SK-N-SH (cell line): ENCODE measurements around the gene AGAP2. TPM values are rescaled to one million over a fixed set of nuclear protein-coding genes. Genes with fewer than 3 reads are reported as not detected.
A peak's percentile ranks its signal among the peaks of the same experiment; 100 is the strongest.

Experiments used
- CTCF ChIA-PET: fragments of 300-600, 350-600 bp; formaldehyde crosslinking; extraction: SDS; loops from one replicate; lab custom pipeline; 2021; lab: Yijun Ruan, JAX
- POLR2A ChIA-PET: fragments of 350-600 bp; sonication (Branson Sonifier 250); formaldehyde crosslinking; extraction: SDS; loops from one replicate; lab custom pipeline; 2020; ENCODE audit warnings: antibody characterized with exemption, inconsistent platforms; lab: Yijun Ruan, JAX
- DNase-seq: peaks from one replicate; pipeline ENCODE4 v3.0.0; 2012
- H2AFZ ChIP-seq: fragments of 200-600 bp; sonication (generic); 2 replicates; pipeline ENCODE4 v1.8.1; 2016; ENCODE audit warnings: antibody characterized with exemption, mild to moderate bottlenecking, low read depth
- H3F3A ChIP-seq: fragments of 200-600 bp; sonication (generic); replicated peaks from 2 replicates; pipeline ENCODE3; 2016; ENCODE audit warnings: antibody characterized with exemption, mild to moderate bottlenecking; ENCODE audit not compliant: insufficient read depth
- H3K27ac ChIP-seq, 2 experiments: fragments of 200-500 bp in 1 of 2; fragments of 200-600 bp in 1 of 2; sonication (Bioruptor generic) in 1 of 2; sonication (generic), shearing (Covaris generic) in 1 of 2; 2 replicates each; pipeline versions ENCODE4 v1.5.1 to v1.6.1; 2014 to 2016; ENCODE audit warnings: low read depth in 2 of 2, inconsistent platforms in 1 of 2, low read length in 1 of 2, mild to moderate bottlenecking in 1 of 2, mixed read lengths in 1 of 2
- H3K27me3 ChIP-seq: fragments of 200-600 bp; sonication (generic), shearing (Covaris generic); 2 replicates; pipeline ENCODE4 v1.6.1; 2016; ENCODE audit warnings: mixed run types; ENCODE audit not compliant: insufficient read depth
- H3K36me3 ChIP-seq, 2 experiments: fragments of 200-500 bp in 1 of 2; fragments of 200-600 bp in 1 of 2; sonication (Bioruptor generic) in 1 of 2; sonication (generic) in 1 of 2; replicated peaks in 1 of 2; 2 replicates each; pipeline versions ENCODE3 to v1.5.1; 2014 to 2016; ENCODE audit warnings: low read length in 1 of 2, mild to moderate bottlenecking in 1 of 2; ENCODE audit not compliant: insufficient read depth in 2 of 2, control insufficient read depth in 1 of 2
- H3K4me1 ChIP-seq, 2 experiments: fragments of 200-500 bp in 1 of 2; fragments of 200-600 bp in 1 of 2; sonication (Bioruptor generic) in 1 of 2; sonication (generic), shearing (Covaris generic) in 1 of 2; 2 replicates each; pipeline versions ENCODE4 v1.5.1 to v1.6.1; 2014 to 2016; ENCODE audit warnings: low read depth in 1 of 2, low read length in 1 of 2, mixed run types in 1 of 2; ENCODE audit not compliant: insufficient read depth in 2 of 2, control insufficient read depth in 1 of 2
- H3K4me2 ChIP-seq: fragments of 200-600 bp; sonication (generic), shearing (Covaris generic); 2 replicates; pipeline ENCODE4 v1.6.1; 2017; ENCODE audit warnings: mixed run types
- H3K4me3 ChIP-seq, 2 experiments: fragments of 200-500 bp in 1 of 2; fragments of 200-600 bp in 1 of 2; sonication (Bioruptor generic) in 1 of 2; sonication (generic), shearing (Covaris generic) in 1 of 2; 2 replicates each; pipeline versions ENCODE4 v1.5.1 to v1.8.1; 2014 to 2016; ENCODE audit warnings: low read depth in 2 of 2, inconsistent platforms in 1 of 2, low read length in 1 of 2, mild to moderate bottlenecking in 1 of 2, mixed read lengths in 1 of 2, moderate library complexity in 1 of 2
- H3K79me2 ChIP-seq: fragments of 200-600 bp; sonication (generic); 2 replicates; pipeline ENCODE4 v1.8.1; 2017; ENCODE audit warnings: mild to moderate bottlenecking; ENCODE audit not compliant: insufficient read depth
- H3K9ac ChIP-seq: fragments of 200-600 bp; sonication (generic); 2 replicates; pipeline ENCODE4 v1.6.1; 2017; ENCODE audit warnings: mixed run types
- H3K9me2 ChIP-seq: fragments of 200-600 bp; sonication (generic); 2 replicates; pipeline ENCODE4 v1.6.1; 2017; ENCODE audit warnings: mixed run types
- H3K9me3 ChIP-seq: fragments of 200-600 bp; sonication (generic); 2 replicates; pipeline ENCODE4 v1.6.1; 2017; ENCODE audit warnings: mixed run types, mild to moderate bottlenecking, moderate library complexity
- H4K20me1 ChIP-seq: fragments of 200-600 bp; sonication (generic); 2 replicates; pipeline ENCODE4 v1.6.1; 2017; ENCODE audit warnings: mild to moderate bottlenecking, mixed run types; ENCODE audit not compliant: insufficient read depth
- ELF1 ChIP-seq: IDR thresholded peaks from 2 replicates; pipeline ENCODE4 v1.4.0; 2012
- FOSL2 ChIP-seq: IDR thresholded peaks from 2 replicates; pipeline ENCODE4 v1.4.0; 2012; ENCODE audit warnings: low read depth, mild to moderate bottlenecking, moderate library complexity, borderline replicate concordance
- FOXJ3 ChIP-seq: sonication (generic); formaldehyde crosslinking; IDR thresholded peaks from 2 replicates; pipeline ENCODE4 v1.5.1; 2020; ENCODE audit warnings: mild to moderate bottlenecking, missing genetic modification reagents
- FOXM1 ChIP-seq: IDR thresholded peaks from 2 replicates; pipeline ENCODE4 v1.4.0; 2012; ENCODE audit warnings: low read depth, mild to moderate bottlenecking
- GABPA ChIP-seq: IDR thresholded peaks from 2 replicates; pipeline ENCODE4 v1.4.0; 2012; ENCODE audit warnings: low read depth, mild to moderate bottlenecking
- JUND ChIP-seq: IDR thresholded peaks from 2 replicates; pipeline ENCODE4 v1.4.0; 2012
- MXI1 ChIP-seq: IDR thresholded peaks from 2 replicates; pipeline ENCODE4 v1.6.1; 2012; ENCODE audit warnings: mild to moderate bottlenecking, low read depth, low read length, improper control_type of control experiment
- NRF1 ChIP-seq: IDR thresholded peaks from 2 replicates; pipeline ENCODE4 v1.6.1; 2012; ENCODE audit warnings: low read depth, mild to moderate bottlenecking, low read length
- POLR2AphosphoS5 ChIP-seq: IDR thresholded peaks from 2 replicates; pipeline ENCODE4 v1.6.1; 2012; ENCODE audit warnings: low read depth, low read length
- RAD21 ChIP-seq: IDR thresholded peaks from 2 replicates; pipeline ENCODE4 v1.6.1; 2012; ENCODE audit warnings: mild to moderate bottlenecking, low read length
- RCOR1 ChIP-seq: fragments of 150-350 bp; IDR thresholded peaks from 2 replicates; pipeline ENCODE4 v1.6.1; 2017; ENCODE audit warnings: antibody characterized with exemption, low read length
- RFX5 ChIP-seq: IDR thresholded peaks from 2 replicates; pipeline ENCODE4 v1.6.1; 2012; ENCODE audit warnings: mild to moderate bottlenecking, improper control_type of control experiment, low read length
- SIN3A ChIP-seq: IDR thresholded peaks from 2 replicates; pipeline ENCODE4 v1.6.1; 2012; ENCODE audit warnings: low read depth, mild to moderate bottlenecking, low read length, moderate library complexity, borderline replicate concordance
- SMC3 ChIP-seq: IDR thresholded peaks from 2 replicates; pipeline ENCODE4 v1.6.1; 2012; ENCODE audit warnings: low read depth, low read length, improper control_type of control experiment
- TCF12 ChIP-seq: IDR thresholded peaks from 2 replicates; pipeline ENCODE4 v1.4.0; 2012
- WGBS: methylation state at CpG from one replicate; pipeline ENCODE4 v1.1.6; 2017; ENCODE audit warnings: low lambda C conversion rate; 5-methylcytosine and 5-hydroxymethylcytosine counted together
- polyA plus RNA-seq, 3 experiments: library from polyadenylated mRNA; depleted of rRNA; stranded (reverse); fragments of >200 nt; gene quantifications; 2 replicates each; pipeline ENCODE4 v1.2.3, GENCODE V29; 2012
- TF ChIP-seq, protein P1 (sequence below): IDR thresholded peaks from 2 replicates; pipeline ENCODE4 v1.4.0; 2012; ENCODE audit warnings: low read depth
- TF ChIP-seq, protein P2 (sequence below): fragments of 150-350 bp; IDR thresholded peaks from 2 replicates; pipeline ENCODE4 v1.6.1; 2017; ENCODE audit warnings: antibody characterized with exemption, low read length, low read depth, borderline replicate concordance
- TF ChIP-seq, protein P3 (sequence below): fragments of 200-600 bp; sonication (generic); IDR thresholded peaks from 2 replicates; pipeline ENCODE4 v1.6.1; 2017; ENCODE audit warnings: antibody characterized with exemption, mild to moderate bottlenecking, moderate library complexity
- TF ChIP-seq, protein P4 (sequence below): fragments of 150-350 bp; IDR thresholded peaks from 2 replicates; pipeline ENCODE4 v1.6.1; 2016; ENCODE audit warnings: mild to moderate bottlenecking, low read depth, low read length
- TF ChIP-seq, protein P5 (sequence below): IDR thresholded peaks from 2 replicates; pipeline ENCODE4 v1.6.1; 2012; ENCODE audit warnings: mild to moderate bottlenecking, low read depth, low read length, moderate library complexity

The AGAP2 gene
- polyA plus RNA-seq, 1 of the 3 experiments (the other 2 are of a cell fraction) = 5.2 TPM

DNA sequence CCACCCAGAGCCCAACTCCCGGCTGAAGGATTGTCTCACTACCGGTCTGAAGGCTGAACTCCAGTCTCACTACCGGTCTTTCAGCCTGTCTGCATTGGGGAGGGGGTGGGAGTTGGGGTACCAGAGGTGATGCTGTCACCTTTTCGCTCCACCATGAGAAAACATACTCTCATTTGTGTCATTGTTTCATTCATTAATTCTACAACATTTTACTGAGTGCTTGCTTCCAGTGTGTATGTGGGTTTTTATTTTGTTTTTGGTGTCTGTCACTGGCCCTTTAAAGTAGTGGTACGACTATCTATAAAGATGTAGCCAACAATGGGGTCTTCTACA, 14.1 kb upstream of the AGAP2 start (continued):
- TF ChIP-seq FOXJ3 (CRISPR knock-in tag) = no peak

DNA sequence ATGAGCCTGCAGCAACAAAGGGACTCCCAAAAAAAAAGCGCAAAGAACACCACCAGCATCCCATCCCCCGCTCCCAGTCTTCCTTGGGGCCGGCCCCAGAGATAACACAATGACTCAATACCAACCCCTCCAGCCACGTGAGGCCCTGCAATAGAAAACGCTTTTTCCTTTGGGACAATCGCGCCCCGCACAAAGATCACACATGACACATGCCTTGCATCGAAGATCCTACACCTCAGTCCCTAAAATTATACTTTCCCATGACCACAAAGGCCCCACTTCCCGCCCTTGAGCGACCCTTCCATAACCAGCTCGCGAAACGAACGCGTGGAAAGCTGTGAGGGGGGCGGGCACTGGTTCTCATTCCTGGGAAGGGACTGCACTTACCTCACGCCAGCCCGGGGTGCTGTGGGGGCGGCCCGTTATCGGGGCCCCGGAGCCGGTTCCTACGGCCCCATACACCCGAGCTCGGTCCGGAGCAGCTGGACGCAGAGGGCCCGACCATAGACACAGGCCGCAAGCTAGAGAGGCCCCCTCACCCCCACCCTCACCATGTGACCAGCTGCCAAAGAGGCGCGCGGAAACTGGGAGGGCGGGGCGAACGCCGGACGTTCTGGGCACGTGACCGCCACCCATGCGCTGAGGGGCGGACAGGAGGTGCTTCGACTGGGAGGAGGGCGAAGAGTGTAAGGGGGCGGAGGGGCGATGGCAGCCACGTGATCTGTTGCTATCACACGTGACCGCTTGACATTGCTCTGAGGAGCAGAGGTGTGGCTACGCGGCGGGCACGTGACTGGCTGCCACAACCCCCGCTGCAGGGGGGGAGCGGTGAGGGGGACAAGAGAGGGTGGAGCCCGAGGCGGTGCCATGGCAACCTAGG, 13.5 kb upstream of the AGAP2 start, which contains the start of gene CDK4:
Gene CDK4, minus strand, starts transcription at position 523 of the 880 bp plus-strand sequence. CDS start 593 bp downstream, outside the sequence.
- Histone ChIP-seq H3K4me2 (peak within 1 kb of the TSS; percentile 92), H3K9me2 (no peaks in the 10 kb centered on the region), H3K9me3 (no peaks in the 10 kb centered on the region), H3K9ac (peak within 1 kb of the TSS; percentile 96), H2AFZ (peak within 1 kb of the TSS; percentile 90), H4K20me1 (no peaks in the 10 kb centered on the region), H3K27ac (peak within 1 kb of the TSS; percentile 85 to 89), H3F3A (peaks cover 31% of the 10 kb centered on the region), H3K4me1 (peaks cover 8 to 37% of the 10 kb centered on the region in 2 experiments), H3K79me2 (peaks cover 38% of the 10 kb centered on the region), H3K27me3 (no peaks in the 10 kb centered on the region), H3K36me3 (peaks cover 20 to 40% of the 10 kb centered on the region in 2 experiments), H3K4me3 (peak within 1 kb of the TSS; percentile 85 to 88)
- WGBS = under 1% methylated on average over 25 of the region's 58 CpGs
- ChIA-PET CTCF (interaction anchor here (1.0 to 1.1 kb wide), 3 partner anchors 14 to 31 kb away, joined by 4 to 6 read pairs (median 5); partner anchors contain the start of gene TSFM), POLR2A (interaction anchor here (1.0 to 1.1 kb wide), 3 partner anchors 15 to 1530 kb away, joined by 3 to 7 read pairs (median 3); partner anchors contain the start of gene RNF41)
- peak; percentile 97 for DNase-seq
- peak; percentile 91; the same call in 1 of the 2 replicates for TF ChIP-seq SIN3A
- TF ChIP-seq SMC3 = no peak
- TF ChIP-seq, protein P1, sequence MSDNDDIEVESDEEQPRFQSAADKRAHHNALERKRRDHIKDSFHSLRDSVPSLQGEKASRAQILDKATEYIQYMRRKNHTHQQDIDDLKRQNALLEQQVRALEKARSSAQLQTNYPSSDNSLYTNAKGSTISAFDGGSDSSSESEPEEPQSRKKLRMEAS = peak; percentile 98
- TF ChIP-seq MXI1 = peak; percentile 89
- TF ChIP-seq RAD21 = no peak
- TF ChIP-seq FOXJ3 (CRISPR knock-in tag) = peak; percentile 70; the same call in 1 of the 2 replicates
- TF ChIP-seq, protein P2, sequence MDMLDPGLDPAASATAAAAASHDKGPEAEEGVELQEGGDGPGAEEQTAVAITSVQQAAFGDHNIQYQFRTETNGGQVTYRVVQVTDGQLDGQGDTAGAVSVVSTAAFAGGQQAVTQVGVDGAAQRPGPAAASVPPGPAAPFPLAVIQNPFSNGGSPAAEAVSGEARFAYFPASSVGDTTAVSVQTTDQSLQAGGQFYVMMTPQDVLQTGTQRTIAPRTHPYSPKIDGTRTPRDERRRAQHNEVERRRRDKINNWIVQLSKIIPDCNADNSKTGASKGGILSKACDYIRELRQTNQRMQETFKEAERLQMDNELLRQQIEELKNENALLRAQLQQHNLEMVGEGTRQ = peak; percentile 99
- TF ChIP-seq, protein P3, sequence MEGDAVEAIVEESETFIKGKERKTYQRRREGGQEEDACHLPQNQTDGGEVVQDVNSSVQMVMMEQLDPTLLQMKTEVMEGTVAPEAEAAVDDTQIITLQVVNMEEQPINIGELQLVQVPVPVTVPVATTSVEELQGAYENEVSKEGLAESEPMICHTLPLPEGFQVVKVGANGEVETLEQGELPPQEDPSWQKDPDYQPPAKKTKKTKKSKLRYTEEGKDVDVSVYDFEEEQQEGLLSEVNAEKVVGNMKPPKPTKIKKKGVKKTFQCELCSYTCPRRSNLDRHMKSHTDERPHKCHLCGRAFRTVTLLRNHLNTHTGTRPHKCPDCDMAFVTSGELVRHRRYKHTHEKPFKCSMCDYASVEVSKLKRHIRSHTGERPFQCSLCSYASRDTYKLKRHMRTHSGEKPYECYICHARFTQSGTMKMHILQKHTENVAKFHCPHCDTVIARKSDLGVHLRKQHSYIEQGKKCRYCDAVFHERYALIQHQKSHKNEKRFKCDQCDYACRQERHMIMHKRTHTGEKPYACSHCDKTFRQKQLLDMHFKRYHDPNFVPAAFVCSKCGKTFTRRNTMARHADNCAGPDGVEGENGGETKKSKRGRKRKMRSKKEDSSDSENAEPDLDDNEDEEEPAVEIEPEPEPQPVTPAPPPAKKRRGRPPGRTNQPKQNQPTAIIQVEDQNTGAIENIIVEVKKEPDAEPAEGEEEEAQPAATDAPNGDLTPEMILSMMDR = no peak
- no peak for TF ChIP-seq JUND
- peak; percentile 39; the same call in 1 of the 2 replicates for TF ChIP-seq TCF12
- TF ChIP-seq ELF1 = no peak
- TF ChIP-seq GABPA = peak; percentile 76
- TF ChIP-seq POLR2AphosphoS5 = 0 out of 2 replicates have a peak, but pooled peaks have one; percentile 32
- TF ChIP-seq, protein P4, sequence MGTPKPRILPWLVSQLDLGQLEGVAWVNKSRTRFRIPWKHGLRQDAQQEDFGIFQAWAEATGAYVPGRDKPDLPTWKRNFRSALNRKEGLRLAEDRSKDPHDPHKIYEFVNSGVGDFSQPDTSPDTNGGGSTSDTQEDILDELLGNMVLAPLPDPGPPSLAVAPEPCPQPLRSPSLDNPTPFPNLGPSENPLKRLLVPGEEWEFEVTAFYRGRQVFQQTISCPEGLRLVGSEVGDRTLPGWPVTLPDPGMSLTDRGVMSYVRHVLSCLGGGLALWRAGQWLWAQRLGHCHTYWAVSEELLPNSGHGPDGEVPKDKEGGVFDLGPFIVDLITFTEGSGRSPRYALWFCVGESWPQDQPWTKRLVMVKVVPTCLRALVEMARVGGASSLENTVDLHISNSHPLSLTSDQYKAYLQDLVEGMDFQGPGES = no peak
- no peak; the same call in 1 of the 2 replicates for TF ChIP-seq FOXM1
- peak; percentile 75 for TF ChIP-seq RCOR1
- TF ChIP-seq, protein P5, sequence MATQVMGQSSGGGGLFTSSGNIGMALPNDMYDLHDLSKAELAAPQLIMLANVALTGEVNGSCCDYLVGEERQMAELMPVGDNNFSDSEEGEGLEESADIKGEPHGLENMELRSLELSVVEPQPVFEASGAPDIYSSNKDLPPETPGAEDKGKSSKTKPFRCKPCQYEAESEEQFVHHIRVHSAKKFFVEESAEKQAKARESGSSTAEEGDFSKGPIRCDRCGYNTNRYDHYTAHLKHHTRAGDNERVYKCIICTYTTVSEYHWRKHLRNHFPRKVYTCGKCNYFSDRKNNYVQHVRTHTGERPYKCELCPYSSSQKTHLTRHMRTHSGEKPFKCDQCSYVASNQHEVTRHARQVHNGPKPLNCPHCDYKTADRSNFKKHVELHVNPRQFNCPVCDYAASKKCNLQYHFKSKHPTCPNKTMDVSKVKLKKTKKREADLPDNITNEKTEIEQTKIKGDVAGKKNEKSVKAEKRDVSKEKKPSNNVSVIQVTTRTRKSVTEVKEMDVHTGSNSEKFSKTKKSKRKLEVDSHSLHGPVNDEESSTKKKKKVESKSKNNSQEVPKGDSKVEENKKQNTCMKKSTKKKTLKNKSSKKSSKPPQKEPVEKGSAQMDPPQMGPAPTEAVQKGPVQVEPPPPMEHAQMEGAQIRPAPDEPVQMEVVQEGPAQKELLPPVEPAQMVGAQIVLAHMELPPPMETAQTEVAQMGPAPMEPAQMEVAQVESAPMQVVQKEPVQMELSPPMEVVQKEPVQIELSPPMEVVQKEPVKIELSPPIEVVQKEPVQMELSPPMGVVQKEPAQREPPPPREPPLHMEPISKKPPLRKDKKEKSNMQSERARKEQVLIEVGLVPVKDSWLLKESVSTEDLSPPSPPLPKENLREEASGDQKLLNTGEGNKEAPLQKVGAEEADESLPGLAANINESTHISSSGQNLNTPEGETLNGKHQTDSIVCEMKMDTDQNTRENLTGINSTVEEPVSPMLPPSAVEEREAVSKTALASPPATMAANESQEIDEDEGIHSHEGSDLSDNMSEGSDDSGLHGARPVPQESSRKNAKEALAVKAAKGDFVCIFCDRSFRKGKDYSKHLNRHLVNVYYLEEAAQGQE = peak; percentile 38; the same call in 1 of the 2 replicates
- TF ChIP-seq NRF1 = peak; percentile 69
- peak; percentile 96 for TF ChIP-seq RFX5
- no peak; the same call in 1 of the 2 replicates for TF ChIP-seq FOSL2
